AG09309 (cell line): ENCODE results near the gene CDS2.

Source experiments
- DNase-seq: peaks from one replicate; pipeline ENCODE4 v3.0.0-alpha.2; 2010; ENCODE audit warnings: low read depth
- H3K4me3 ChIP-seq: 2 replicates; pipeline ENCODE4 v1.5.1; 2011; ENCODE audit warnings: mild to moderate bottlenecking, low read depth, low read length, moderate library complexity; ENCODE audit not compliant: control insufficient read depth
- CTCF ChIP-seq: IDR thresholded peaks from 2 replicates; pipeline ENCODE4 v1.5.1; 2011; ENCODE audit warnings: mild to moderate bottlenecking, low read depth, low read length, inconsistent platforms; ENCODE audit not compliant: insufficient read depth, control insufficient read depth; ENCODE audit errors: missing control alignments

CDS2 gene

GRCh38 chr20:5168651-5169396 is 42.0 kb downstream of the CDS2 start:
- TF ChIP-seq CTCF: no peak
- no peak overlapping the region for H3K4me3 ChIP-seq
- DNase-seq: no peak

- no peak for DNase-seq
- H3K4me3 ChIP-seq: no peak overlapping the region
- TF ChIP-seq CTCF: no peak
Observed at GRCh38 chr20:5170341-5170740, 43.5 kb downstream of the CDS2 start.

- no peak for DNase-seq
- no peak overlapping the region for H3K4me3 ChIP-seq
- no peak for TF ChIP-seq CTCF
Observed at GRCh38 chr20:5171064-5171789, 44.4 kb downstream of the CDS2 start.

DNA sequence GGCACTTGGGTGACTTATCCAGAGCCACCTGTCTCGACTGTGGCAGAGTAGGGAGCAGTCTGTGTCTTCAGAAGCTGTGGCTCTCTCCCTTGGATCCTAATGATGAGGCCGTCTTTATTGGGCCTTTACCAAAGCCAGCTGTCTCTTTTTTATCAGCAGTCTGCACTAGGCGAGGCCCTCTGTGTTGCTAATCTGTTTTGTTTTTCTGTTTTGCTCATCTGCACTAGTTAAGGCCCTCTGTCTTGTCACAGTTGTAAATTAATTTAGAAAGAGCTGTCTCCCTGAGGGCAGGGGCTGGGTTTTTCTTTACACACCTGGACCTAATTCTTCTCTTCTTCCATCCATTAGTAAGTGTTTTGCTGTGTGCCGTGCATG is 45.0 kb downstream of the CDS2 start:
- H3K4me3 ChIP-seq: no peak overlapping the region
- TF ChIP-seq CTCF: no peak
- no peak for DNase-seq

DNA sequence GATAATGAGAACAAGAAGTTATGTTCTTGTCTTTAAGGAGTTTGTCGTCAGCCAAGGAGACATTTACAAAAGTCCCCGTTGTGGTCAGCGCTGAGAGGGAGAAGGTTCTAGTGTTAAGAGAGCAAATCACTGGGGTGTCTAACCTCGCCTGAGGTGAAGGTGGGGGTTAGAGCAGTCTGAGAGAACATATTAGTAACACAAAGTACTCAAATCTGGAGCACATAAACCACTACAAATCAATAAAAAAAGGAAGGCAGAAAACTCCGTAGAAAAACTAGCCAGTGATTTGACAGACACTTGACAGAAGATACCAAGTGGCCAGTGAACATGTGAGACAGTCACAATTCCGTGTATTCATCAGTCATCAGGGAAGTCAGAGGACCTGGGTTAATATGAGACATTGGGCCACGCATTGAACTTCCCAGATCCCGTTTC is 45.4 kb downstream of the CDS2 start:
- DNase-seq: no peak
- no peak for TF ChIP-seq CTCF
- H3K4me3 ChIP-seq: no peak overlapping the region

GRCh38 chr20:5172903-5173463 is 46.2 kb downstream of the CDS2 start:
- no peak for DNase-seq
- TF ChIP-seq CTCF: no peak
- H3K4me3 ChIP-seq: no peak overlapping the region
